HCT116 (cell line): ENCODE results near the gene SHH.

Experiments
- EZH2 ChIP-seq: fragments of 200-600 bp; sonication (generic); IDR thresholded peaks from 2 replicates; pipeline ENCODE4 v1.6.1; 2017; ENCODE audit warnings: antibody characterized with exemption, mixed run types
- TF ChIP-seq, protein P1 (sequence below), 3 experiments: fragments of 200-600 bp in 1 of 3; sonication (generic) in 1 of 3; IDR thresholded peaks in 2 of 3; conservative IDR thresholded peaks in 1 of 3; 2 replicates each; pipeline ENCODE4 v1.5.1; 2012 to 2017; ENCODE audit warnings: low read depth in 2 of 3, low read length in 2 of 3, antibody characterized with exemption in 1 of 3, borderline replicate concordance in 1 of 3, control low read depth in 1 of 3, mild to moderate bottlenecking in 1 of 3, mixed read lengths in 1 of 3, mixed run types in 1 of 3, moderate library complexity in 1 of 3; ENCODE audit not compliant: insufficient read depth in 1 of 3
- TF ChIP-seq, protein P2 (sequence below): IDR thresholded peaks from 2 replicates; pipeline ENCODE4 v1.6.1; 2011; ENCODE audit warnings: mild to moderate bottlenecking, low read length, moderate library complexity; ENCODE audit not compliant: insufficient replicate concordance; ENCODE audit errors: extremely low read depth

DNA sequence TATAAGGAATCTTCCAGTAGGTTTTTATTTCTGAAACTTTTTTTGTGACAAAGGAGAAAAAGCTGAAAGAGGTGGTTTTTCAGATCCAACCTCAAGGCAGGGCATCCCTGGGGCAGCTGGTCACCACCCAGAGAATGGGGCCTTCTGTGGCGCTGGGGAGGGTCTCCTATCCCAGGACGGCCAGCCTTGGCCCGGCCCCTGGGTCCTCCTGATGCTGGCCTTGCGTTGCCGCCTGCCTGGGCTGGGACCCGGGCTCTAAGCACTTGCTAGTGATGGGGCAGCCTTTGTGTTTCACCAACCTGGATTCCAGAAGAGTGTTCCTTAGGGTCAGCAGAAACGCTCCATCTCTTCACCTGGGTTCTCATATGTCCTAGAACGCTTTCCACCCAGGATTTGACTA, 16.3 kb downstream of the SHH start:
- TF ChIP-seq EZH2: no peak
- TF ChIP-seq, protein P1, sequence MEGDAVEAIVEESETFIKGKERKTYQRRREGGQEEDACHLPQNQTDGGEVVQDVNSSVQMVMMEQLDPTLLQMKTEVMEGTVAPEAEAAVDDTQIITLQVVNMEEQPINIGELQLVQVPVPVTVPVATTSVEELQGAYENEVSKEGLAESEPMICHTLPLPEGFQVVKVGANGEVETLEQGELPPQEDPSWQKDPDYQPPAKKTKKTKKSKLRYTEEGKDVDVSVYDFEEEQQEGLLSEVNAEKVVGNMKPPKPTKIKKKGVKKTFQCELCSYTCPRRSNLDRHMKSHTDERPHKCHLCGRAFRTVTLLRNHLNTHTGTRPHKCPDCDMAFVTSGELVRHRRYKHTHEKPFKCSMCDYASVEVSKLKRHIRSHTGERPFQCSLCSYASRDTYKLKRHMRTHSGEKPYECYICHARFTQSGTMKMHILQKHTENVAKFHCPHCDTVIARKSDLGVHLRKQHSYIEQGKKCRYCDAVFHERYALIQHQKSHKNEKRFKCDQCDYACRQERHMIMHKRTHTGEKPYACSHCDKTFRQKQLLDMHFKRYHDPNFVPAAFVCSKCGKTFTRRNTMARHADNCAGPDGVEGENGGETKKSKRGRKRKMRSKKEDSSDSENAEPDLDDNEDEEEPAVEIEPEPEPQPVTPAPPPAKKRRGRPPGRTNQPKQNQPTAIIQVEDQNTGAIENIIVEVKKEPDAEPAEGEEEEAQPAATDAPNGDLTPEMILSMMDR (IDR thresholded peaks at IDR 0.05 in 2 of 3, conservative IDR thresholded peaks at IDR 0.05 in 1 of 3; ENCODE audit: borderline replicate concordance in 1 of 3, insufficient read depth in 1 of 3, low read depth in 2 of 3, low read length in 2 of 3): no peak
- TF ChIP-seq, protein P2, sequence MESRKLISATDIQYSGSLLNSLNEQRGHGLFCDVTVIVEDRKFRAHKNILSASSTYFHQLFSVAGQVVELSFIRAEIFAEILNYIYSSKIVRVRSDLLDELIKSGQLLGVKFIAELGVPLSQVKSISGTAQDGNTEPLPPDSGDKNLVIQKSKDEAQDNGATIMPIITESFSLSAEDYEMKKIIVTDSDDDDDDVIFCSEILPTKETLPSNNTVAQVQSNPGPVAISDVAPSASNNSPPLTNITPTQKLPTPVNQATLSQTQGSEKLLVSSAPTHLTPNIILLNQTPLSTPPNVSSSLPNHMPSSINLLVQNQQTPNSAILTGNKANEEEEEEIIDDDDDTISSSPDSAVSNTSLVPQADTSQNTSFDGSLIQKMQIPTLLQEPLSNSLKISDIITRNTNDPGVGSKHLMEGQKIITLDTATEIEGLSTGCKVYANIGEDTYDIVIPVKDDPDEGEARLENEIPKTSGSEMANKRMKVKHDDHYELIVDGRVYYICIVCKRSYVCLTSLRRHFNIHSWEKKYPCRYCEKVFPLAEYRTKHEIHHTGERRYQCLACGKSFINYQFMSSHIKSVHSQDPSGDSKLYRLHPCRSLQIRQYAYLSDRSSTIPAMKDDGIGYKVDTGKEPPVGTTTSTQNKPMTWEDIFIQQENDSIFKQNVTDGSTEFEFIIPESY: no peak
